RWPE1 (cell line): ENCODE measurements around the gene OLFM4.

Experiments used
- CTCF ChIA-PET: fragments of 350-600 bp; sonication (Branson Sonifier 250); formaldehyde crosslinking; extraction: SDS; loops from one replicate; lab custom pipeline; 2021; lab: Yijun Ruan, JAX
- POLR2A ChIA-PET: fragments of 400-600 bp; formaldehyde crosslinking; extraction: SDS; loops from one replicate; lab custom pipeline; 2020; ENCODE audit warnings: antibody characterized with exemption; ENCODE audit not compliant: low non-redundant PET; lab: Yijun Ruan, JAX
- DNase-seq: peaks from one replicate; pipeline ENCODE4 v3.0.0; 2012; ENCODE audit warnings: low spot score
- H3K27ac ChIP-seq: fragments of 450-650 bp; 2 replicates; pipeline ENCODE4 v1.5.1; 2017
- TF ChIP-seq, protein P1 (sequence below): fragments of 450-650 bp; conservative IDR thresholded peaks from 2 replicates; pipeline ENCODE4 v1.5.1; 2017; ENCODE audit warnings: low read depth, mild to moderate bottlenecking

OLFM4 gene

GRCh38 chr13:52992110-52992509 lies 36.5 kb upstream of the OLFM4 start:
- ChIA-PET CTCF (no interaction called here), POLR2A (no interaction called here)
- no peak for DNase-seq
- TF ChIP-seq, protein P1, sequence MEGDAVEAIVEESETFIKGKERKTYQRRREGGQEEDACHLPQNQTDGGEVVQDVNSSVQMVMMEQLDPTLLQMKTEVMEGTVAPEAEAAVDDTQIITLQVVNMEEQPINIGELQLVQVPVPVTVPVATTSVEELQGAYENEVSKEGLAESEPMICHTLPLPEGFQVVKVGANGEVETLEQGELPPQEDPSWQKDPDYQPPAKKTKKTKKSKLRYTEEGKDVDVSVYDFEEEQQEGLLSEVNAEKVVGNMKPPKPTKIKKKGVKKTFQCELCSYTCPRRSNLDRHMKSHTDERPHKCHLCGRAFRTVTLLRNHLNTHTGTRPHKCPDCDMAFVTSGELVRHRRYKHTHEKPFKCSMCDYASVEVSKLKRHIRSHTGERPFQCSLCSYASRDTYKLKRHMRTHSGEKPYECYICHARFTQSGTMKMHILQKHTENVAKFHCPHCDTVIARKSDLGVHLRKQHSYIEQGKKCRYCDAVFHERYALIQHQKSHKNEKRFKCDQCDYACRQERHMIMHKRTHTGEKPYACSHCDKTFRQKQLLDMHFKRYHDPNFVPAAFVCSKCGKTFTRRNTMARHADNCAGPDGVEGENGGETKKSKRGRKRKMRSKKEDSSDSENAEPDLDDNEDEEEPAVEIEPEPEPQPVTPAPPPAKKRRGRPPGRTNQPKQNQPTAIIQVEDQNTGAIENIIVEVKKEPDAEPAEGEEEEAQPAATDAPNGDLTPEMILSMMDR: no peak
- H3K27ac ChIP-seq: no peak overlapping the region

DNA sequence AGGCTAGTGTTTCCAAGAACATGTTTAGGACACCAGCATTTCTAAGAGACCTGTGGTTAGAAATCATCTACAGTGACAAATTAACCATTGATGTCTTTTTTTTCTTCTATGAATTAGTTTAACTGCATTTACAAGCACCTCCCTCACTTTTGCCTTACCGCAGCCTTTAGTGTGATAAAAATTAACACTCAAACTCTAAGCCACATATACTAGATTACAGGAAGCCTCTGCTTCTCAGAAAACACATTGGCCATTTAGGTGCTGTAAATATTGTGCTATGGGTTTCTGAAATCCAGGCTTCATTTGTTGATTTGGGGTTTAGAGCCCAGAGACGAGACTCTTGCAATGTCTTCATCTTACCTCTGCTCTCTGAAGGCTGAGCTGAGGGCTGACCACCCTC lies 34.6 kb upstream of the OLFM4 start:
- POLR2A ChIA-PET: no interaction called here
- CTCF ChIA-PET: no interaction called here
- TF ChIP-seq, protein P1: no peak

GRCh38 chr13:52994865-52995264 lies 33.7 kb upstream of the OLFM4 start:
- ChIA-PET POLR2A (no interaction called here), CTCF (interaction anchor here (0.5 to 1.2 kb wide), 3 partner anchors 11 to 248 kb away, joined by 3 to 4 read pairs (median 4); no protein-coding TSS in a partner anchor)
- TF ChIP-seq, protein P1: no peak
- H3K27ac ChIP-seq: no peak overlapping the region
- no peak for DNase-seq

More for the DNA sequence above, 34.6 kb upstream of the OLFM4 start:
- no peak overlapping the region for H3K27ac ChIP-seq
- DNase-seq: no peak

DNA sequence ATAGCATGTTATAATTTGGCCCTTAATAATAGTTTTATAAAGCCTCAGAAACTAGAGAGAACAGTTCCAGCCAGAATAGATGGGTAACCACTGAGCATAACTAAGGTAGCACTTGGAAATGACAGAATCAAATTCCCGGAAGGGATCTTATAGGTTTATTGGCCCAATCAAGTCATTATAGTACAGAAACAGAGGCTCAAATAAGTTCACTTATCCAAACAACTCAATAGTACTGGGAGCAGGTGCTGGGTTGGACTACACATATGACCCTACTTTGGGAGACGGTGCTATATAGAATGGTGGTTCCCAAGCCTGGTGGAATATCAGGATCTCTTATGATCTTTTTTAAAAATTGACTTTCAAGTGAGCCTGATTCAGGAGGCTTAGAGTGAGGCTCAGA lies 32.7 kb upstream of the OLFM4 start:
- POLR2A ChIA-PET: no interaction called here
- CTCF ChIA-PET: interaction anchor here (0.6 to 1.2 kb wide), 2 partner anchors 28 to 255 kb away, joined by 3 read pairs; no protein-coding TSS in a partner anchor
- no peak overlapping the region for H3K27ac ChIP-seq
- DNase-seq: no peak
- TF ChIP-seq, protein P1: no peak

DNA sequence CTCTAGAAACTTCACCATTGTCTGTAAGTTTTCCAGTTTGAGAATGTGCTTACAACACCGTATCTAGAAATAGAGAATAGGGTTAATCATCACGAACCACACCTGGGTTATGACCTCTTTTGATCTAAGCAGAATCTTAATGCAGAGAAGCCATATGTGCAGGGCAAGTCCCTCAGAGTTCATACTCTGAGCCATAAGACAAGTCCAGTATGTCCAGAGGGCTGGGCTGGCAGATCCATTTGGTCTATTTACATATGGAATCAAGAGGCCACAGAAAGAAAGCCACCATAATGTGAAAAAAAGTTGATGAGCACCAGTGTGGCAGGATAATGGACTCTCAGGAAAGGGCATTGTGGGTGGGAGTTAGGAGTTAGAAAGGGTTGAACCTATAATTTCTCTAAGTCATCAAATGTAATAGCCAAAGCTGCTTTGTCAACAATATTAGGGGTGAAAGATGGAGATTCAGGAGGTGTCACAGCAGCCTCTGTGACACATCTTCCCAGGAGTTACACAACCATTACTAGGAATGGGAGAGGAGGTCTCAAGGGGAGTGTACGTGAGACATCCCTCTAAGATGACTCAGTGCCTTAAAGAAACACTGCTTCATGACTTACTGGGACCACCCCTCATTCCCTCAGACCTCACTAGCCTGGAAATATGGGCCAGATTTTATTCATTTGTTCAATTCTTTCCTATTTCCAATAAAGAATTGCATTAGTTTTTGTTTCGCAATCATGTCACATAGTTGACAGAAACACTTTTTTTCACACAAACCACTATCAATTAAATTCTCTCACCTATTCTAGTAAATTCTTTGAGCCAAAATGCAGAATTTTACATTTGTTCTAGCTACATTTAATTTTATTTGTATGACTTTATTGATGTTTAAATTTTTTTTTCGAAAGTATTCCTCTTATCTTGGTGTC lies 30.4 kb upstream of the OLFM4 start:
- no peak overlapping the region for H3K27ac ChIP-seq
- ChIA-PET CTCF (interaction anchor here (0.7 kb wide), 1 partner anchor 30 kb away, joined by 3 read pairs; no protein-coding TSS in a partner anchor), POLR2A (no interaction called here)
- DNase-seq: no peak
- TF ChIP-seq, protein P1: no peak

DNA sequence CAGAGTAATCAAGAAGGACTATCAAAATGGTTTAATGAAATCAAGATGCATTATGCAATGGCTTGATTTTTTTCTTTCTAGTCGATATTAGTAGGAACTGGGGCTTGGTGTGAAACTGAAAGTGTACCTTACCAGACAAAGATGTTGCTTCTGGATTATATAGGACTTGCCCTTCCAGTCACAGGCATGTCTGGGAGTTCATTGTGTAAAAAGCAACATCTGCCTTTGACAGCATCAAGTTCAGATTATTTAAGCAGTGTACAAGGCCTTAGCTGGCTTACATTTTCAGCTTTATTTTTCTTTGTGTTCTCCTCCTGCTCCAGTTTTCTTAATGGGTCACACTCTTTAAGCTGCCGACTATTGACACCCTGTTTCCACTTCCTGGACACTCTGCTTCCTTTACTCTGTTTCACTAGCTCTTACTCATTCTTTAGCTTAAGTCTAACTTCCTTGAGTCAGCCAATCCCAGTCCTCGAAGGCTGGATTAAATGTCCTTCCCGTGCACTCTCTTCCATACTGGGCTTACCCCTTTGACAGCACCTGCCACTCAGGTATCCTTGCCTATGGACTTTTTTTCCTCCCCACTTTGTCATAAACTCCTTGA lies 29.4 kb upstream of the OLFM4 start:
- DNase-seq: no peak
- CTCF ChIA-PET: no interaction called here
- no peak overlapping the region for H3K27ac ChIP-seq
- TF ChIP-seq, protein P1: no peak
- POLR2A ChIA-PET: no interaction called here
